Mesenchymal stem cell (in vitro differentiated cells and primary cell): ENCODE results near the gene RBM41.
"Not testable (repeated sequence)": the region's sequence is repeated elsewhere in the genome, so short reads cannot be mapped to it uniquely, and the experiment has no call there.

Experiments
- DNase-seq: peaks from one replicate; pipeline ENCODE4 v3.0.0-alpha.2; 2013
- H2AFZ ChIP-seq: one replicate; pipeline ENCODE4 v1.6.1; 2013; ENCODE audit warnings: low read depth, mild to moderate bottlenecking, control low read depth, inconsistent platforms, low read length, moderate library complexity
- H2AK5ac ChIP-seq: 2 replicates; pipeline ENCODE4 v1.6.1; 2013; ENCODE audit warnings: low read length, moderate library complexity, mild to moderate bottlenecking, inconsistent platforms; ENCODE audit not compliant: severe bottlenecking
- H2BK120ac ChIP-seq: one replicate; pipeline ENCODE4 v1.6.1; 2013; ENCODE audit warnings: low read depth, mild to moderate bottlenecking, inconsistent platforms, low read length, moderate library complexity
- H2BK12ac ChIP-seq, 2 experiments: one replicate each; pipeline ENCODE4 v1.6.1; 2013; ENCODE audit warnings: inconsistent platforms in 2 of 2, low read length in 2 of 2, mild to moderate bottlenecking in 2 of 2, moderate library complexity in 2 of 2, control low read depth in 1 of 2
- H2BK15ac ChIP-seq: one replicate; pipeline ENCODE4 v1.6.1; 2013; ENCODE audit warnings: mild to moderate bottlenecking, low read depth, inconsistent platforms; ENCODE audit not compliant: poor library complexity, severe bottlenecking
- H2BK5ac ChIP-seq: 2 replicates; pipeline ENCODE4 v1.6.1; 2013; ENCODE audit warnings: low read depth, mild to moderate bottlenecking, low read length, control low read depth, inconsistent platforms; ENCODE audit not compliant: poor library complexity, severe bottlenecking
- H3K14ac ChIP-seq, 2 experiments: one replicate each; pipeline ENCODE4 v1.6.1; 2013; ENCODE audit warnings: inconsistent platforms in 2 of 2, low read length in 2 of 2, control low read depth in 1 of 2, mild to moderate bottlenecking in 1 of 2, moderate library complexity in 1 of 2
- H3K18ac ChIP-seq, 2 experiments: one replicate each; pipeline ENCODE4 v1.6.1; 2013; ENCODE audit warnings: inconsistent platforms in 2 of 2, low read length in 2 of 2, control low read depth in 1 of 2, low read depth in 1 of 2, mild to moderate bottlenecking in 1 of 2
- H3K23ac ChIP-seq, 2 experiments: one replicate each; pipeline ENCODE4 v1.6.1; 2013; ENCODE audit warnings: inconsistent platforms in 2 of 2, low read length in 2 of 2, mild to moderate bottlenecking in 2 of 2, moderate library complexity in 2 of 2, control low read depth in 1 of 2
- H3K27ac ChIP-seq: 2 replicates; pipeline ENCODE4 v1.5.1; 2013; ENCODE audit warnings: mild to moderate bottlenecking, moderate library complexity, low read length, control low read depth, inconsistent platforms; ENCODE audit not compliant: poor library complexity, severe bottlenecking
- H3K27me3 ChIP-seq, 2 experiments: 2 replicates each; pipeline versions ENCODE4 v1.6.1 to v1.7.0; 2013; ENCODE audit warnings: low read length in 2 of 2, mild to moderate bottlenecking in 2 of 2, moderate library complexity in 2 of 2, control low read depth in 1 of 2, inconsistent platforms in 1 of 2; ENCODE audit not compliant: control insufficient read depth in 1 of 2, insufficient read depth in 1 of 2
- H3K36me3 ChIP-seq, 2 experiments: 2 replicates each; pipeline versions ENCODE4 v1.6.1 to v1.7.0; 2013; ENCODE audit warnings: low read length in 2 of 2, control low read depth in 1 of 2, inconsistent platforms in 1 of 2, low read depth in 1 of 2, mild to moderate bottlenecking in 1 of 2; ENCODE audit not compliant: insufficient read depth in 2 of 2, control insufficient read depth in 1 of 2
- H3K4ac ChIP-seq, 2 experiments: one replicate each; pipeline ENCODE4 v1.6.1; 2013; ENCODE audit warnings: inconsistent platforms in 2 of 2, low read length in 2 of 2, mild to moderate bottlenecking in 2 of 2, moderate library complexity in 2 of 2, control low read depth in 1 of 2, low read depth in 1 of 2
- H3K4me1 ChIP-seq: 2 replicates; pipeline ENCODE4 v1.6.1; 2013; ENCODE audit warnings: low read depth, low read length, control low read depth; ENCODE audit not compliant: control insufficient read depth, insufficient read depth
- H3K4me2 ChIP-seq: 2 replicates; pipeline ENCODE4 v1.6.1; 2013; ENCODE audit warnings: low read length, mild to moderate bottlenecking, inconsistent platforms; ENCODE audit not compliant: poor library complexity, severe bottlenecking
- H3K4me3 ChIP-seq, 2 experiments: 2 replicates each; pipeline versions ENCODE4 v1.5.1 to v1.7.0; 2013; ENCODE audit warnings: low read length in 2 of 2, mild to moderate bottlenecking in 2 of 2, control low read depth in 1 of 2, low read depth in 1 of 2; ENCODE audit not compliant: insufficient read depth in 1 of 2
- H3K79me1 ChIP-seq: replicated peaks from 2 replicates; pipeline ENCODE4 v1.6.1; 2013; ENCODE audit warnings: mild to moderate bottlenecking, control low read depth, low read length, inconsistent platforms; ENCODE audit not compliant: poor library complexity, severe bottlenecking
- H3K9ac ChIP-seq: 2 replicates; pipeline ENCODE4 v1.7.0; 2013; ENCODE audit warnings: mild to moderate bottlenecking, low read length, moderate library complexity
- H3K9me3 ChIP-seq: 2 replicates; pipeline ENCODE4 v1.7.0; 2013; ENCODE audit warnings: mild to moderate bottlenecking, low read length; ENCODE audit not compliant: control insufficient read depth
- H4K8ac ChIP-seq: one replicate; pipeline ENCODE4 v1.6.1; 2013; ENCODE audit warnings: inconsistent platforms, mild to moderate bottlenecking, low read length, moderate library complexity
- H4K91ac ChIP-seq: one replicate; pipeline ENCODE4 v1.6.1; 2013; ENCODE audit warnings: mild to moderate bottlenecking, low read length, inconsistent platforms
- WGBS: methylation state at CpG from one replicate; pipeline ENCODE4 v1.1.7; 2013; ENCODE audit warnings: mixed read lengths; 5-methylcytosine and 5-hydroxymethylcytosine counted together

Gene RBM41

DNA sequence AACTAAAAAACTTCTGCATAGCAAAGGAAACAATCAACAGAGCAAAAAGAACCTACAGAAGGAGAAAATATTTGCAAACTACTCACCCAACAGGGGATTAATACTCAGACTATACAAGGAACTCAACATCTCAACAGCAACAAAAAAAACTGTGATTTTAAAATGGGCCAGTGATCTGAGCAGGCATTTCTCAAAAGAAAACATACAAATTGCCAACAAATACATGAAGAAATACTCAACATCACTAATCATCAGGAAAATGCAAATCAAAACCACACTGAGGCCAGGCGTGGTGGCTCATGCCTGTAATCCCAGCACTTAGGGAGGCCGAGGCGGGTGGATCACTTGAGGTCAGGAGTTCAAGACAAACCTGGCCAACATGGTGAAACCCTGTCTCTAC, 60.9 kb downstream of the RBM41 start:
- not testable (repeated sequence) for H3K4me1 ChIP-seq, H3K36me3 ChIP-seq, H3K27ac ChIP-seq, H4K91ac ChIP-seq, H2BK5ac ChIP-seq, H3K4me2 ChIP-seq, H2BK15ac ChIP-seq, H3K14ac ChIP-seq, H3K9me3 ChIP-seq, H2BK120ac ChIP-seq, H4K8ac ChIP-seq, H3K18ac ChIP-seq, H2AFZ ChIP-seq, DNase-seq, H3K79me1 ChIP-seq, H2AK5ac ChIP-seq, H3K4me3 ChIP-seq, H3K9ac ChIP-seq, H3K4ac ChIP-seq, H3K23ac ChIP-seq, H2BK12ac ChIP-seq
- H3K27me3 ChIP-seq: peaks cover 0 to 17% of the 10 kb centered on the region in 2 experiments
- WGBS: 97% methylated on average over 3 of the region's 3 CpGs

DNA sequence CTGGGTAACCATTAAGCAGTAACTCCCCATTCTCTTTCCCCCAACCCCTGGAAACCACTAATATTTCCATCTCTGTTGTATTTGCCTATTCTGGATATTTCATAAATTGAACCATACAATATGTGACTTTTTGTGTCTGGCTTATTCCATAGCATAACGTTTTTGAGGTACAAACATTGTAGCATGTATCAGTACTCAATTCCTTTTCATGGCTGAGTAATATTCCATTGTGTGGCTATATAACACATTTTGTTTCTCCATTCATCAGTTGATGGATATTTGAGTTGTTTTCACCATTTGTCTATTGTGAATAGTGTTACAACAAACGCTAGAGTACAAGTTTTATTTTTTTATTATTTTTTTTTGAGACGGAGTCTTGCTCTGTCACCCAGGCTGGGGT, 63.6 kb downstream of the RBM41 start:
- H2BK12ac ChIP-seq: no peak overlapping the region
- H3K18ac ChIP-seq: no peak overlapping the region
- H2AK5ac ChIP-seq: no peak overlapping the region
- H3K27ac ChIP-seq: no peak overlapping the region
- peaks cover 0 to 21% of the 10 kb centered on the region in 2 experiments for H3K27me3 ChIP-seq
- no peaks in the 10 kb centered on the region for H3K36me3 ChIP-seq
- no peak overlapping the region for H3K4me3 ChIP-seq
- 100% methylated on average over 1 of the region's 3 CpGs for WGBS
- no peak overlapping the region for H2BK120ac ChIP-seq
- no peaks in the 10 kb centered on the region for H3K4me1 ChIP-seq
- peaks cover 3% of the 10 kb centered on the region for H3K9me3 ChIP-seq
- no peak overlapping the region for H2BK5ac ChIP-seq
- H3K79me1 ChIP-seq: no peaks in the 10 kb centered on the region
- no peak overlapping the region for H3K9ac ChIP-seq
- no peak overlapping the region for H2AFZ ChIP-seq
- no peak overlapping the region for H3K14ac ChIP-seq
- no peak overlapping the region for H4K8ac ChIP-seq
- no peak overlapping the region for H3K23ac ChIP-seq
- H3K4me2 ChIP-seq: no peak overlapping the region
- DNase-seq: no peak
- H4K91ac ChIP-seq: no peak overlapping the region
- H3K4ac ChIP-seq: no peak overlapping the region
- H2BK15ac ChIP-seq: no peak overlapping the region

DNA sequence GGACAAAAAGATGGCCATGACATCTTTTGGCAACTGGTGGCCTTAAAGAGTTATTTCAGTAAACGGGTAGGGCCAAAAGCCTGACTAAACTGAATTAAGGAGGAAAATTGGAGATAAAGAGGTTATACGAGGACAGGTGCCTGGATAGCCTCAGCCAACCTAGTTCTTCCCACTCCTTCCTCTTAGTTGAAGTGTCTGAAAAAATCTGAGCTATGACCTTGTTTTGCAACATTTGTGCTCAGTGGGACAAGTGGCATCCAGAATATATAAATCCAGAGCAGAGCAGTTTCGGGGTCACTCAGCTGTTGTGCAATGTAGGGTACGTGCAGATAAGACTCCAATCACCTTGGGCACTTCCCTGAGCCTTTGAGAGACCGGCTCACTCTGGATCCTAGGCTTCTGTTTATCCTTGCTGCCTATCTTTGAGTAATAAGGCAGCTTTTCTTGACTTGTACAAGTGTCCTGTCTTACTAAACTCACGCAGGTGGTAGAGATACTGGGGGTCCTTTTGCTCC, 68.4 kb downstream of the RBM41 start:
- no peak overlapping the region for H4K91ac ChIP-seq
- H3K79me1 ChIP-seq: no peaks in the 10 kb centered on the region
- no peak overlapping the region for H2AK5ac ChIP-seq
- no peak overlapping the region for H2BK15ac ChIP-seq
- H3K4ac ChIP-seq: no peak overlapping the region
- H3K18ac ChIP-seq: no peak overlapping the region
- H3K9me3 ChIP-seq: peaks cover 3% of the 10 kb centered on the region
- no peak overlapping the region for H3K27ac ChIP-seq
- H3K27me3 ChIP-seq: peaks cover 0 to 41% of the 10 kb centered on the region in 2 experiments
- no peak overlapping the region for H3K14ac ChIP-seq
- WGBS: 82% methylated on average over 5 of the region's 6 CpGs
- H3K4me3 ChIP-seq: no peak overlapping the region
- no peak overlapping the region for H3K23ac ChIP-seq
- no peak overlapping the region for H2AFZ ChIP-seq
- H3K36me3 ChIP-seq: no peaks in the 10 kb centered on the region
- no peak overlapping the region for H3K4me2 ChIP-seq
- H2BK12ac ChIP-seq: no peak overlapping the region
- no peak overlapping the region for H2BK120ac ChIP-seq
- no peak overlapping the region for H3K9ac ChIP-seq
- no peaks in the 10 kb centered on the region for H3K4me1 ChIP-seq
- DNase-seq: no peak
- H2BK5ac ChIP-seq: no peak overlapping the region
- H4K8ac ChIP-seq: no peak overlapping the region

DNA sequence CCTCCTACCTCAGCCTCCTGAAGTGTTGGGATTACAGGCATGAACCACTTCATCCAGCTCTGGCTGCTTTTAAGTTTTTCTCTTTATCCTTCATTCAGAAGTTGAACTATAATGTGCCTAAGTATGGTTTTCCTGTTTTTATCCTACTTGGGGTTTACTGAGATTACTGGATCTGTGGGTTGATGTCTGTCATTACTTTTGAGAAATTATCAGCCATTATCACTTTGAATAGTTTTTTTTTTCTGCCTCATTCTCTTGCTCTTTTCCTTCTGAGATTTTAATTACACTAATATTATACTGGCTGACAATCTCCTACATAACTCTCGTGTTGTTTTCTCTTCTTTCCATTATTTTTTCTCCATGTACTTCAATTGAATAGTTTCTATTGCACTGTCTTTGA, 71.0 kb downstream of the RBM41 start:
- WGBS: 38% methylated on average over 1 of the region's 1 CpG
- Histone ChIP-seq H2BK12ac (no peak overlapping the region), H3K4me1 (no peaks in the 10 kb centered on the region), H3K14ac (no peak overlapping the region), H3K36me3 (no peaks in the 10 kb centered on the region), H3K9me3 (no peaks in the 10 kb centered on the region), H3K23ac (no peak overlapping the region), H2BK15ac (no peak overlapping the region), H3K4ac (no peak overlapping the region), H2BK5ac (no peak overlapping the region), H2BK120ac (no peak overlapping the region), H2AK5ac (no peak overlapping the region), H3K27me3 (peaks cover 0 to 53% of the 10 kb centered on the region in 2 experiments), H3K4me2 (no peak overlapping the region), H3K18ac (no peak overlapping the region), H4K8ac (no peak overlapping the region), H3K9ac (no peak overlapping the region), H3K4me3 (no peak overlapping the region), H4K91ac (no peak overlapping the region), H3K27ac (no peak overlapping the region), H2AFZ (no peak overlapping the region), H3K79me1 (no peaks in the 10 kb centered on the region)
- no peak for DNase-seq
